ENCODE data around the gene SLC35A4. TPM values are rescaled to one million over a fixed set of nuclear protein-coding genes. Genes with fewer than 3 reads are reported as not detected.
A peak's percentile ranks its signal among the peaks of the same experiment; 100 is the strongest.

SLC35A4 gene
- total and polyA plus RNA-seq, 12 donors: 33.9 to 105 (median 78.7) TPM

- DNase-seq: peak in 1 of 2 donors; percentile 74
- Histone ChIP-seq H3K9me3 (no peaks in the 10 kb centered on the region), H3K36me3 (peaks cover 0 to 61% (median 21%) of the 10 kb centered on the region in 9 donors), H3K4me3 (peak overlapping the region in 2 of 10 donors; percentile 56 to 64), H3K27me3 (no peaks in the 10 kb centered on the region), H3K27ac (peak overlapping the region; percentile 77 to 97 (median 94)), H3K4me1 (peaks cover 27 to 67% (median 63%) of the 10 kb centered on the region in 9 donors)
- peak in 7 of 8 donors; percentile 3 to 52 (median 22) for ATAC-seq
- intact Hi-C loops (cut with DNase I): loop anchor here in 8 of 10 donors (2.0 to 10.0 kb wide), 7 partner anchors 83 to 305 kb away; partner anchors contain the start of genes TMCO6 (in 5 of the 8), ANKHD1 (in 2 of the 8), IK (in 2 of the 8) and NDUFA2 (in 2 of the 8)
- TF ChIP-seq CTCF (IDR thresholded peaks at IDR 0.05): no peak
- 37 to 50% methylated on average over 3 of the region's 3 CpGs for WGBS, 2 donors
Measured at GRCh38 chr5:140549237-140550144, 15.1 kb upstream of the SLC35A4 start.

GRCh38 chr5:140550147-140551079 is 14.2 kb upstream of the SLC35A4 start:
- no peak for ATAC-seq
- DNase-seq: no peak
- TF ChIP-seq CTCF (IDR thresholded peaks at IDR 0.05): no peak
- Histone ChIP-seq H3K36me3 (peaks cover 0 to 54% (median 21%) of the 10 kb centered on the region in 9 donors), H3K27ac (peak overlapping the region; percentile 77 to 97 (median 94)), H3K27me3 (no peaks in the 10 kb centered on the region), H3K4me1 (peaks cover 27 to 76% (median 72%) of the 10 kb centered on the region in 9 donors), H3K9me3 (no peaks in the 10 kb centered on the region), H3K4me3 (no peak overlapping the region)
- WGBS, 2 donors: 82 to 83% methylated on average over 11 of the region's 11 CpGs
- intact Hi-C loops (cut with DNase I): loop anchor here in 2 of 10 donors (5.0 to 10.0 kb wide), 2 partner anchors 148 to 306 kb away; partner anchors contain the start of gene ANKHD1 (in 1 of the 2)

- H3K27ac ChIP-seq: peak overlapping the region in 4 of 10 donors; percentile 38 to 95 (median 94)
- peaks cover 0 to 54% (median 21%) of the 10 kb centered on the region in 9 donors for H3K36me3 ChIP-seq
- ATAC-seq (no peak), DNase-seq (no peak)
- intact Hi-C loops (cut with DNase I): loop anchor here in 2 of 10 donors (5.0 to 10.0 kb wide), 2 partner anchors 150 to 307 kb away; partner anchors contain the start of gene ANKHD1 (in 1 of the 2)
- H3K4me1 ChIP-seq: peaks cover 32 to 82% (median 77%) of the 10 kb centered on the region in 9 donors
- WGBS, 2 donors: 87 to 89% methylated on average over 4 of the region's 4 CpGs
- H3K4me3 ChIP-seq: no peak overlapping the region
- H3K27me3 ChIP-seq: no peaks in the 10 kb centered on the region
- no peaks in the 10 kb centered on the region for H3K9me3 ChIP-seq
- no peak for TF ChIP-seq CTCF (IDR thresholded peaks at IDR 0.05)
Measured at GRCh38 chr5:140551872-140552271, 12.8 kb upstream of the SLC35A4 start.
